ENCODE measurements around the gene UBALD1.
"Not testable (repeated sequence)": the region's sequence is repeated elsewhere in the genome, so short reads cannot be mapped to it uniquely, and the experiment has no call there.

UBALD1 gene

GRCh38 chr16:4586291-4586690 lies 28.4 kb downstream of the UBALD1 start:
- no peak for TF ChIP-seq CTCF (conservative IDR thresholded peaks at IDR 0.05; ENCODE audit: low read depth, low read length)
- DNase-seq (ENCODE audit: low read depth), result no peak
- H3K4me3 ChIP-seq (ENCODE audit: low read depth, low read length), result no peak overlapping the region

DNA sequence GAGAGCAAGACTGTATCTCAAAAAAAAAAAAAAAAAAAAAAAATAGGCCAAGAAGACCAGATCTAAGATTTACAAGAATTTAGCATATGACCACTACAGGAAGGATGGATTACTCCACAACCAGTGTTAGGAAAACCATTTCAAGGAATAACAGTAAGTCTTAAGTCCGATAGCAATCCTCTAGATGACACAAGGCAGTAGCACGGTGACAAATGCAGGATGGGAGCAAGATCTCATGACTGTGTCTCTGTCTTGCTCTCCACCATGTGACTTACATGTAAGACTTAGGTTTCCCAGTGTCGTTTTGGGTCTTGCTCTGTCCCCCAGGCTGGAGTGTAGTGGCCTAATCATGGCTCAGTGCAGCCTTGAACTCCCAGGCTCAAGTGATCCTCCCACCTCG lies 30.8 kb downstream of the UBALD1 start:
- DNase-seq (ENCODE audit: low read depth), result no peak
- TF ChIP-seq CTCF (conservative IDR thresholded peaks at IDR 0.05; ENCODE audit: low read depth, low read length), result no peak
- no peak overlapping the region for H3K4me3 ChIP-seq (ENCODE audit: low read depth, low read length)

GRCh38 chr16:4580250-4580649 lies 34.4 kb downstream of the UBALD1 start:
- DNase-seq (ENCODE audit: low read depth), result peak; percentile 35
- H3K4me3 ChIP-seq (ENCODE audit: low read depth, low read length), result no peak overlapping the region
- no peak for TF ChIP-seq CTCF (conservative IDR thresholded peaks at IDR 0.05; ENCODE audit: low read depth, low read length)

DNA sequence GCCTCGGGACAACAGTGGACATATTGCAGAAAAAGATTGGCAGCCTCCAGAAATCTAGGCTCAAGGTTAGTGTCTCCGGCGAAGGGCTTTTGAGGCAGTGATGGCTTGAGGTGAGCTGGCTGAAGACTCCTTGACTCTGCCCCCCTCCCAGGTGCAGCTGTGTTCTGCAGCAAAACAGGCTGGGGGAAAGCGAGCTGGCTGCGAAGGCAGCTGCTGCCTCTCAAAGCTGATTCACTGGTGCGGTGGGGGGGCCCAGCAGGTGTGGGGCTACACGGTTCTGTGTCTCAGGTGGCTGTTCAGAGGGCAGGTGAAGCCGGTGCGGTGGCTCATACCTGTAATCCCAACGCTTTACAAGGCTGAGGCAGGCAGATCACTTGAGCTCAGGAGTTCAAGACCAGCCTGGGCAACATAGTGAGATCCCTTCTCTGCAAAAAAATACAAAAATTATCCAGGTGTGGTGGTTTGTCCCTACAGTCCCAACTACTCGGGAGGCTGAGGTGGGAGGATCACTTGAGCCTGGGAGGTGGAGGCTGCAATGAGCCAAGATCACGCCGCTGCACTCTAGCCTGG lies 35.6 kb downstream of the UBALD1 start:
- TF ChIP-seq CTCF (conservative IDR thresholded peaks at IDR 0.05; ENCODE audit: low read depth, low read length), result no peak
- DNase-seq (ENCODE audit: low read depth), result no peak
- no peak overlapping the region for H3K4me3 ChIP-seq (ENCODE audit: low read depth, low read length)

DNA sequence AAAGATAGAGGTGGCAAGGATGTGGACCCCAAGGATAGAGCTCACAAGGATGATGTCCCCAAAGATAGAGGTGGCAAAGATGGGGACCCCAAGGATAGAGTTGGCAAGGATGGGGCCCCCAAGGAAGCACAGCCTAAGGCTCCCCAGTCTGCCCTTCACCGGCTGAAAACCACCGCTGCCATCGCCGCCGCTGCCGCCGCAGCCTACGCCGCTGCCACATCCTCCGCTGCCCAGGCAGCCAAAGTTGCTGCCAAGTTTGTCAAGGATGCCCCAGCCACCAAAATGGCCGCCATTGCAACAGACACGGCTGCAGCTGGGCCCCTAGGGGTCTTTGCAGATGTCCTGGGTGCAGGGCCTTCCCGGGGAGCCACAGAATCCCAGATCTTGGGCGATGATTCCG lies 38.7 kb downstream of the UBALD1 start:
- no peak for DNase-seq (ENCODE audit: low read depth)
- TF ChIP-seq CTCF (conservative IDR thresholded peaks at IDR 0.05; ENCODE audit: low read depth, low read length), result no peak

GRCh38 chr16:4574919-4575705 lies 39.6 kb downstream of the UBALD1 start:
- no peak overlapping the region for H3K4me3 ChIP-seq (ENCODE audit: low read depth, low read length)
- no peak for DNase-seq (ENCODE audit: low read depth)
- TF ChIP-seq CTCF (conservative IDR thresholded peaks at IDR 0.05; ENCODE audit: low read depth, low read length), result peak; percentile 20

More for the DNA sequence above, 38.7 kb downstream of the UBALD1 start:
- no peak overlapping the region for H3K4me3 ChIP-seq (ENCODE audit: low read depth, low read length)

DNA sequence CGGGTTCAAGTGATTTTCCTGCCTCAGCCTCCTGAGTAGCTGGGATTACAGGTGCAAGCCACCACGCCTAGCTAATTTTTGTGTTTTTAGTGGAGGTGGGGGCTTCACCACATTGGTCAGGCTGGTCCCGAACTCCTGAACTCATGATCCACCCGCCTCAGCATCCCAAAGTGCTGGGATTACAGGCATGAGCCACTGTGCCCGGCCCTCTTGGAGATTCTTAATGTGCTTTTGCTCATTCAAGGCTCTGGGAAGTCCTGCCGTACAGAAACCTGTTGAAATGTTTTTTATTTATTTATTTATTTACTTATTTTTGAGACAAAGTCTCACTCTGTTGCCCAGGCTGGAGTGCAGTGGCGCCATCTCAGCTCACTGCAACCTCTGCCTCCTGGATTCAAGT lies 40.8 kb downstream of the UBALD1 start:
- not testable (repeated sequence) for H3K4me3 ChIP-seq (ENCODE audit: low read depth, low read length); DNase-seq (ENCODE audit: low read depth)

Data from choroid plexus epithelial cell (primary cell).